GM21526 (cell line): ENCODE measurements around the gene HOXA5.

ENCODE experiments used
- ATAC-seq: cut with Tn5 transposase; IDR thresholded peaks from one replicate; pipeline ENCODE4 v1.9.1; 2021; ENCODE audit warnings: moderate library complexity; ENCODE audit not compliant: unreplicated experiment, low FRiP score

The HOXA5 gene

DNA sequence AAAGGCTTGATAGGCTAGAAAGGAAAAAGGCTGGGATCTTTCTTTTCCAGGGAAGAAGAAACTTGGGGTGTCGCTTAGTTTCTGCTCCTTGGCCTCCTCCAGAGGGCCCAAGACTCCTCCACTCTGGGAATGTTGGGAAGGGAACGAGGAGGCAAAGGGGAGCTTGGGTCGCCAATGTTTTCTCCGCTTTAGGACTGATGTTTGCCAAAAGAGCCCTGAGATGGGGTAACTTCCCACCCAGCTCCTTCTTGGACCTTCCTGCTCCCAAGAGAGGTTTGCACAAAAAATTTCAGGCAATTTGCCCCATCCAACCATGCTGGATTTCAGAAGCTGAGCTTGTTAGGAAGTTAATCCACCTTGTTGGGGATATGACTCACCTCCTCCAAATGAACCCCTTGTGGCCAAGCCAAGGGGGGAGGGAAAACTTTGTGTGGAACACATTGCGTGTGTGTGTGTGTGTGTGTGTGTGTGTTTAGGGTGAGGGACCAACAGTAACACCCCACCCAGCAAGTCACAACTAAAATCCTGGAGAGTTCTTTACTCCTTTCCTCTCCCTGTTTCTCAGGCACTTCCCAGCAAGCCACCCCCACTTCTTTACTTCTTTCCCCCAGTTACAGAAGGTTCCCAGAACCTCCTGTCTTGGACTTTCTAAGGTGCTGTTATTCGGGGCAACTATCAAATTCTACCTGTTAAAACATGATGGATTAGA, 32.3 kb downstream of the HOXA5 start:
- ATAC-seq = no peak

DNA sequence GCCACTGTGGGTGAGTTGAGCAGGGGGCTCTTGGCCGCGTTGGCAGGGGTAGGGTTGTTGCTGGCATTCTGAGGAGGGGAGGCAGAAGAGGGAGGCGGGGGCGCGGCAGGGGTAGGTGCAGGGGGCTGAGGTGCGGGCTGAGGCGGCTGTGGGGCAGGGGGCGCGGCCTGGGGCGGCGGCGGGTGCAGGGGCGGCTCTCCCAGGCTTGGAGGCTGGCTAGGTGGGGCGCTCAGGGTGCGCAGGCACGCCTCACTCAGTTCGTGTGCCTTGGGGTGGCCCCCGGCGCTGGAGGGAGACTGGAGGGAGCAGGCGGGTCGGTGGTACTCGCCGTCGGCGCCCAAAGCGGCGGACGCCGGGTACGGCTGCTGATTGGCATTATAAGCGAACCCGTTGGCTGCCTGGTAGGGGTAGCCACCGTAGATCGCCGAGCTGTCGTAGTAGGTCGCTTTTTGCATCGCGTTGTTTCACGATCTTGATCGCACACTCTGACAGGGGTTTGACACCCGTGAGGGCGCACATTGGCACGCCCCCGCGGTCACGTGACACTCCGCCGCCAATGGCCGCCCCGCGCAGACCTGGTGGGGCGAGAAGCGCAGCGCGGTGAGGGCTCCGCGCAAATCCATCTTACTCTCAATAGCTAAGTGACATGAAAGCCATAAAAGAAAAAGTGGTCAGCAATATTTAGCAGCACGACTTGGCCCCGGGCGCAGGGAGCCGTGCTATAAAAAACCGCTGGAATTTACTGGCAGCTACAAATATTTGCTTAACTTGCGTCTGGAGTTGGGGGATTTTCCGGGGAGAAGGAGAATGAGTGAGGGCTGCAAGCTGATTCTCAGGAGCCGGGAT, 33.1 kb downstream of the HOXA5 start:
- no peak for ATAC-seq

DNA sequence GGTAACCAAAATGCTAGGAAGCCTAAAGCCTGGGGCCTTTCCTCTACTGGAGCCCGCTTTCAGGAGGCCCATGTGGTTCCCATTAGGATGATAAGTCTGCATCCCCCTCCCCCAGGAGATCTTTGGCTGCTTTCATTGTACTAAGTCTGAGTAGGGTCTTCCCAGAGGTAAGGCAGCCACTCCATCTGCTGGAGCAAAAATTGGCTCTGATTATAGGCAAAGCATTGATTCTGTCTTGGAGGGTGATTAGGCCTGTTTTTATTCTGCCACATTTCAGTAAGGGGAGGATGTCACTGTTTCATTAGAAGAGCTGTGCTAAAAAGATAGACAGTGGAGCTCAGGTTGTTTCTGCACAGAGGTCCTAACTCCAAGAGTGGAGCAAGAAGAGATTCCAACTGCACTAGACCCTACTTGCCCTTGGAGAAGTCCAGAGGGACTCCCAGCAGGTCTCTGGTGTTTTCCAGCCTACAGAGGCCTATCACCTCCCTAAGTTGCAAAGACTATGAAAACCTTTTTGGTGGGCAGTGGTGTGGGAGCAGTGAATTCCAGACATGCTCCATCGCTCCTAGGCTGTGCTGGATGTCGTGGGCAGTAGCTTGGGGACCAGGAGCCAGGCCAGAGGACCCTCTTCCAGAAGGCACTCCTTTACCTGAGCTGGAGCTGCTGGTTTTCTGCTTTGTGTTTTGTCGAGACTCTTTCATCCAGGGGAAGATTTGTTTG, 33.9 kb downstream of the HOXA5 start:
- no peak for ATAC-seq

DNA sequence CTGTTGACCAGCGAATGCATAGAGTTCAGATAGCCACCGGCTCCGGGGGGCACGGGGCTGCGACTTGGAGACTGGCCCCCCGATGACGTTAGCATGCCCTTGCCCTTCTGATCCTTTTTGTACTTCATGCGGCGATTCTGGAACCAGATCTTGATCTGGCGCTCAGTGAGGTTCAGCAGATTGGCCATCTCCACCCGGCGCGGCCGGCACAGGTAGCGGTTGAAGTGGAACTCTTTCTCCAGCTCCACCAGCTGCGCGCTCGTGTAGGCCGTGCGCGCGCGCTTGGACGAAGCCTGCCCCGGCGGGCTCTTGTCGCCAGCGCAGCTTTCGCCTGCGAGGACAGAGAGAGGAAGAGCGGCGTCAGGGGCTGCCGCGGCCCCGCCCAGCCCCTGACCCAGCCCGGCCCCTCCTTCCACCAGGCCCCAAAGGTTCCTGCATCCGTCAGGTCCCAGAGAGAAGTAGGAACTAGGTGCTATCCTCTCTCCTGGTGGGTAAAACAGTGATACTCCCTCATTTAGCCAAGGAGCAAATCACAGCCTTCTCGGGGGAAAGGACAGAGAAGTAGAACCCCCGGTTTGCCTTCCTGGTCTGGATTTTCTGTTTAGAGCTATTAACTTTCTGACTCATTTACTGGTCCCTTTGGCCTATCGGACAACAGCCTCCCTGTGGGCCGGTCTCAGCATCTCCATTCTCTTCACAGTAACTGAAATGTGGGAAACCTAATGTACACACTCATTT, 34.9 kb downstream of the HOXA5 start:
- ATAC-seq = no peak

DNA sequence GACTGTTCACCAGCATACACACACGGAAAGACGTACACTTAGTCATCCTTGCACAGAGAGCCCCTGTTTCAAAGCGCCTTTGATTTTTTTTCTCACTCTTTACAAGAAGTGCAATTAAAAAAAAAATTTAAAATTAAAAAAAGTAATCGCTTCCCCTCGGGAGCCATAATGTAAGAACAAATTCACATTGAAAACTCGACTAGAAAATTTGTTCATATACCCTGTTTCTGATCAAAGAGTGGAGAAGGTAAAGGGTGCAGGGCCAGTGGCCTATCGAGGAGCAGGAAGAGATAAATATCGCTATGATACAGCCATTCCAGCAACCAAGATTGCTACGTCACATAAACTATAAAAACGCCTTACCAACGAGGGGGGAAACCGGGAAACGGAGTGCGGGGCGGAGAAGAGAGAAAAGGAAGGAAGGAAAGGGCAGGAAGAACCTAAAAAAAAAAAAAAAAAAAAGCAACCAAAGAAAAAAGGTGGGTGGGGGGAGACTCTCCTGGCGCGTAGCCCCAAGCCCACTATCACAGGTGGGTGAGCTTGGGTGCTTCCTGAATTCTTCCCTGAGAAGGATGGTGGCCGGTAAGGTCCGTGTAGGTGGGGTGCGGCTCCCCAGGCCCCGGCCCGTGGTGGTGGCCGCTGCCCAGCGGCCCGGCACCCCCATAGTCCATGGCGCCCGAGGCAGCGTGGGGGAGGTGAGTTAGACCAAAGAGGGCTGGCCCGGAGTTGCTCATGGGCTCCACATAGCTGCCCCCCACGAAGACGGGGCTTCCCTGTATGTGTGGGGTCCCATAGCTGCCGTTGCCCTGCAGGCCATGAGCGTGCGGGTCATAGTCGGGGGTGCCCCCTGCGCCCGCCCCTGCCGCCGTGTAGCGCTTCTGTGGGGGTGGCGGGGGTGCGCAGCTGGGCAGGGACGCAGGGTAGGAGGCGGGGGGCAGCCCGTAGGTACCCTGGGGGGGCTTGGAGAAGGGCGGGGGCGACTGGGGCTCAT, 35.8 kb downstream of the HOXA5 start:
- ATAC-seq = no peak

DNA sequence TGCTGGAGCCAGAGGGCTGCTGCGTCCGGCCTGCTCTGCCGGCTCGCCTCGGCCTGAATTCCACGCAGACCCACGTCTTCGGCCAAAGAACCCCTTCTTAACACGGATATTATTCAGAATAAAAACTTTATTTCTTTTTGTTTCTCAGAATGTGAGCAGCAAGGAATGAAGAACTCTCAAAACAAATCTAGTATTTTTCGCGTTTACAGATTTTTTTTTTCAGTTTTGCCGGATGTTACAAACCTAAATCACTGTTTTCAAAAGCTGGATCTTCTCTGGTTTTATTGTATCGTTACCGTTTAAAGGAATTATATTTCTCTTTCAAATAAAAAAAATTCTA, 36.6 kb downstream of the HOXA5 start:
- ATAC-seq = no peak

DNA sequence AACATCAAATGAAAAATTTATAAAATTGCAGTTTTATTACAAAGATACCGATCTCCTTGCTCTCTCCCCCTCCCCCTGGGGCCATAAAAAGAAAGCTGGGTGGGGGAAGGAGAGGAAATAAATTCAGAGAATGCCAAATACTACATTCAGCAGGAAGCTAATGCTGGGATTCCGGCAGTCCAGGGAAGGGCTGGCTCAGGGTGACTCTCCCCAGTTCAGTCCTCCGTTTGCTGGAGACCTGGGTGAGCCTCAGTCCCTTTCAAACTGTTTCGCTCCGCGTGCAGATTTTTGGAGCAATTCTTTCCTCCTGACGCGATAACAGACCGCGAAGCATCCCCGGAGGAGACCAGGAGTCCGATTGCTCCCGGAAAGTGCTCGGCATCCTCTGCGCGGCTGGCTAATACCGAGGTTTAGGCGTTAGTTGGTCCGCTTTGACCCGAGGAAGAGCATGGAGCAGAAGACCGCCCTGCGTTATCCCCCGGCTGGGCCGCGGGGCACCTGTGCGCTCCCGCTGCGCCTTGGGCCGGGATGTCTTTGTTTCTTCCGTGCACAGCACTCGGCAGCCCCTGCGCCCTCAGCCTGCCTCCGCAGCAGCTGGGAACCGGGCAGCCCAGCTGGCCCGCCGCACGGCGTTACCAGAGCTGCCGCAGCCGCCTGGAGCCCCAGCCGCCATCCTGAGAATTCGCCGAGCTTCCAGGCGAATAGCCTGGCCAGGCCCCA, 37.1 kb downstream of the HOXA5 start:
- no peak for ATAC-seq

DNA sequence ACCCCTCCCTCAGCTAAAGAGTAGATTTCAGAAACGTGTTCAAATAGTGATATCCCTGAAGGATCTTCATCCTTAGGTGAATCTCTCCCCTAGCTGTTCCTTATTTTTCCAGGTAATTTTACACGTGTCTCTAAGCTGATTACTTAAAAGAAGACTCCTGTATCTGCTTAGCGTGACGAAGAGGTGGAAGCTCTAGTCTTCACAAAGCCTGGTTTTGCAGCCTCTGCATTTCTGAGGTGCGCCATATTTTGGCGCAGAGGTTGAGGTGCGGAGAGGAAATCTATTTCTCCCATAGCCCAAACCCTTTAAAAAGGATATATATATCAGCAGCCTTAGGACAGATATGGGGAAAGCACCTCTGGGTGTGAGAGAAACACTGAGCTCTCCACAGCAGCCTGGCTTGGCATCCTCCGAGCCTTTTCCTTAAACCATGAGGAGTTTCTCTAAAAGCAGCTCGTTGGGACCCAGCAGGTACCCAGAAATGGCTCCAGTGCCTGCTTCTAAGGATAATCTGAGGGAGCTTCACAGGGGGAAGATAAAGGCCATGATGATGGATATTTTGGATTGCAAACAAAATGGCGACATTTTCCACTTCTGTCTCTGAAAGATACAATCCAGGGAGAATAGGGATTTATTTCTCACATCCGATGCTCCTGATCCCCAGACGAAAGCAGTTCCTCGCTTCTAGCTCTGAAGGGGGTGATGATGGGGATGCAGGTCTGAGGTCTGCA, 38.0 kb downstream of the HOXA5 start:
- ATAC-seq = no peak

DNA sequence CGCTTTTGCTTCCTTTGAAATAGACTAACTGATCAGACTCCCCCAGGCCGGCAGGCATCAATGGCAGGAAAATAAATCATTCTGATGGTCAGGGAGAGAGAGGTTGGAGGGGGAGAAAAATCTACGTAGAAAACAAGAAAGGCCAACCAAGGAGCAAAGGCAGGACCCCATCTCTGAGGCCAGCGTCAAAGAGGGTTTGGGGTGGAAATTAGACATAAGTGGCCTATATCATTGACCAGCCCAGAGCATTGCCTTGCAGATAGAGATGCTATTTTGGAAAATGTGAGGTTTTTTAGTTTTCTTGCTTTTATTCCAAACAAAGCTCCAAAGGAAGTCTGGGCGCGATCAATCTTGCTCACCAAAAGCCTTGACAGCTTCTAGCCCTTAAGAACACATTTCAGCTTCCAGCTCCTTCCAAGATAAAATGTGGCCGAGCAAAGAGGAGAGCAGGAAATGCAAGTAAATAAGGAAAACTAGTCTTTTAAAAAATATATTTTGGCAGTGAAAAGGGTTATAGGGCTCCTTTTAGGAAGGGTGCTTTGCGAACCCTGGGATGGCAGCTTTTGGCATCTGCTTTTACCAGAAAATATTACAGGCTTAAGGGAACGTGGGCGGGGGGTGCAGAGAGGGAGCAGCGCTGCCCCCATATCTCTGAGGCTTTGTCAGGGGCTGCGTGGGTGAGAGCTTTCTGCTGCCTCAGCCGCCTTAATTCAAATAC, 39.0 kb downstream of the HOXA5 start:
- no peak for ATAC-seq

DNA sequence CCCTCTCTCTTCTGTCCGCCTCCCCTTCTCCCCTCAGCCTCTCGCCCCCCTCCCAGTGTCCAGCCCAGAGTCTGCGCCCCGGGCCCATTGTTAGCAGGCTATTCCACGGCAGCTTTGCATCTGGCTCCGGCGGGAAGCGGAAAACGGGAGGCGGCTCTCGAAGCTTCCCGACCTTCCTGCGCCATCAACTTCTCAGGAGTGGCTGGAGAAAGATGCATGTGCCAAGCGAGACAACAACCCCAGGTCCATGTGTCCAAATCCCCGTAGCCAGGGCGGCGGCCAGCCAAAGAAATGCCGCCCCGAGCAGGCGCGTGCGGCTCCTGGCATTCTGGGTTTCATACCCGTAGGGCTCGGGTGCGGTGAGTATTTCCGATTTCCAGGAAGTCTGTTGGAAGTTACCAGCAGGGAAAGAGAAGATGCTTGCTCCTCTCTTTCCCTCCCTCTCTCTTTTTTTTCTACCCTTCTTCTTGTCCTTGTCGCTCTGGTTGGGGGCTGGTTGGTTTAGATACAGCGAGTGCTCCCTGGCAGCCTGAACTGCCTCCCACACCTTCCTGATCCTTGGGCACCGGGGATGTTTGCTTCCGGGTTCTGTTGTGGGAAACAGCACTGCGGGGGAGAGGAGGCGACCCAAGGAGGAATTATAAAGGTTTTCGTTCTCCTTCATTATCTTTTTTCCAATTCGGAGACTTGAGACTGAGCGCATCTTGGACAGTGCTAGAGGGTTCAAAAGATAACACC, 39.8 kb downstream of the HOXA5 start:
- ATAC-seq = no peak

DNA sequence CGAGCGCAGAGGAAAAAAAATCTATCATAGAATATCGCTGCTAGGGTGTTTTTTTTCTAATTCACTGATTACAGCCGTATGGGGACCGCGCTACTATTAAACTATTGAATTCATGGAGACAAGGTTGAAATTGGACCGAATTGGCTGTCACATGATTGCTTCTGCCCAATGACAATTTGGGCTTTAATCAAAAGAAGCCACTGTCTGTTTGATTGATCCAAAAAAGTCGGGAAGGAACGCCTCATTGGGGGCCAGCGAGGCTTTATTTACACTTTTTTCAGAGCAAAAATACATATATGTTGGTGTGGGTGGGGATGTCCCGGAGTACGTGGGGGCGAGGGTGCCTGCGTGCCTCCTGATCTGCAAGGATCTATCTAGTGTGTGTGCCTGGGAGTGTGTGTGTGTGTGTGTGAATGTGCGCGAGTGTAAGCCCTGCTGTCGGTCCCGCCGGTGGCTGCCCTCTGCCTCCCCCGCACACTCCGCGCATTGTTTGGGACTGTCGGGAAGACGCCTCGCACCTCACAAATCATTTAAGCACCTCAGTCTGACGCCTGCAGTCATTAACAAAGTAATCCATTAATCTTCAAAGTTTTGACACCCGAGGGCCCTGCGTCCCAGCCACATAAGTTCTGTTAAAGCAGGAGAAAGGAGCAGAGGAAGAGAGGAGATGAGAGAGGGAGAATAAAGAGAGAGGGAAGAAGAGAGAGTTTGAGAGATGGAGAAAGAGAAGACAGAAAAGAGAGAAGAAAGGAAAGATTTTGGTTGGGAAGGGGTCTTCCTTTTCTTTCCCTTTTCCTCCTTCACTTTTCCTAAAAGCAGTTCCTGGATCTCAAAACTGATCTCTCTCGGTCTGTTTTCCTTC, 40.7 kb downstream of the HOXA5 start, which contains the start of gene HOXA2:
Gene HOXA2 (minus strand): TSS at position 103 of the 862 bp plus-strand sequence. CDS start 183 bp downstream, outside the sequence.
- no peak for ATAC-seq

DNA sequence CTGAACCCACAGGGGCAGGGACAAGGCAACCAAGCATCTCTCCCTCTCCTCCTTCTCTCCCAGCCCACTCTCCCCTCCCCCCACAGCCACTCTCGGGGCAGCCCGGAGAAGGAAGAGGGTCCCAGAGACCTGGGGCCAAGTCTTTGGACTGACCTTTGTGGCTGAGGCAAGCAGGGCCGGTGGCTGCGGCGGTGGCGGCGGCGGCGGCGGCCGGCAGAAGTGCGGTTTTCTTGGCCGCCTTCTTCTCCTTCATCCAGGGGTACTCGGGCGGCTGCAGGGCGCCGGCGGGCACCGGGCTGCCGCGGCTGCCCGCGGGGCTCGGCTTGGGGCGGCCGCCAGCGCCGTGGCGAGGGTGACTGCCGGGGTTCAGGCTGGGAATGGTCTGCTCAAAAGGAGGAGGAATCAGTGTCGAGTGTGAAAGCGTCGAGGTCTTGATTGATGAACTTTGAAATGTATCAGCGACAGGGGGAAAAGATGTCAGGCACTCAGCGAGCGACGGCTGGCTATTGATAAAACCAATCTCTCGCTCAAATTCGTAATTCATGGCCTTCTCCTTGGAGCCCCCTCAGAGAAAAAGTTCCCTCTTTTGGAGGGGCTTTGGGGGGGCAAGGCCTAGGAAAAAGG, 41.4 kb downstream of the HOXA5 start:
- ATAC-seq = no peak

DNA sequence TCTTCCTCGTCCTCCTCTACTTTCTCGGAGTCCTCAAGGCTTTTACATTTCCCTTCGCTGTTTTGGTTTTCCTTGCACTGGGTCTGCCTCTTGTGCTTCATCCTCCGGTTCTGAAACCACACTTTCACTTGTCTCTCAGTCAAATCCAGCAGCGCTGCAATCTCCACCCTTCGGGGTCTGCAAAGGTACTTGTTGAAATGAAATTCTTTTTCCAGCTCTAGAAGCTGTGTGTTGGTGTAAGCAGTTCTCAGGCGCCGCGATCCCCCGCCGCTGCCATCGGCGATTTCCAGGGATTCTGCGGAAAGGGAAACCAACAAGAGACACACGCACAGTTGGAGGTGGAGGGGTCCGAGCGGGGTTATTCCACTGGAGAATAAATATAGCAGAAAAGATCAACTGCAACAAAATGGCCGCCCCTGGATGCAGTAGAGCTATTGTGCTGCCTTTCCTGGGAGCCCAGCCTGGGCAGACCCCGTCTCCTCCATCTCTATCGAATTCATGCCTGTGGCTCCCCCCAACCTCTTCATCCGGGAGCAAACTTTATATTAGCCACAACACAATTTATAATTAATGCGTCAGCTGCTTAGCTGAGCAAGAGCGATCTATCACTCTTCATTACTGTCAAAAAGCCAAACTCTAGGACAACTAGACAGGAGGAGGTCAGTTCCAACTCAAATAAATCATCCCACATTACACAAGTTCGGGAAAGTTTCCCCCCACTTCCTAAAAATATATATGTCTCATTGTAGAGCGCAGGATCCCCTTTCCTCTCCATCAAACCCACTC, 42.1 kb downstream of the HOXA5 start:
- ATAC-seq = no peak

DNA sequence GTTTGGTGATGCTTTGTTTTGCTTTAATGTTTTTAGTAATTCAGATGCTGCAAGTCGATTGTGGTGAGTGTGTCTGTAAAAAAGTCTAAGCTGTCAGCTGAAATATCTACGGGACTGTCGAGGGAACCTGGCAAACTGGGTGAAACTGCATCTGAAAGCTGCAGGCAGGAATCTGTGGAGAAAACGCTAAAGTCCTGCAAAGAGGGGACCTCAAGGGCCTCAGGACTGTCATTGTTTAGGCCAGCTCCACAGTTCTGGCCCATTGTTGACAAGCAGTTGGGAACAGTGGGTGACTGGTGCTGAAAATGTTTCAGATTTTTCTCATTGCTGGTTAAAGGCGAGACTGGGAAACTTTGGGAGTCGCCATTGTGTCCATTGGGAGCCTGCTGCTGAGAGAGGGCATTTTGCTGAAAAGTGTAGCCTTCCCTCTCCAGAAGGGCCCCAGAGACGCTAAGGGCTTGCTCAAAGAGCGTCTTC, 42.7 kb downstream of the HOXA5 start:
- no peak for ATAC-seq
